K562 (cell line): ENCODE results near the gene FBXO27. TPM values are rescaled to one million over a fixed set of nuclear protein-coding genes. Genes with fewer than 3 reads are reported as not detected.

Experiments
- BACH1 ChIP-seq: fragments of 200-800 bp; sonication (Bioruptor generic); IDR thresholded peaks from 2 replicates; pipeline ENCODE4 v1.6.1; 2016; ENCODE audit warnings: missing genetic modification characterization, missing compliant biosample characterization
- HDAC2 ChIP-seq: fragments of 450-650 bp; IDR thresholded peaks from 2 replicates; pipeline ENCODE4 v1.6.1; 2016; ENCODE audit warnings: mild to moderate bottlenecking
- HNRNPK ChIP-seq: fragments of 200-400 bp; formaldehyde crosslinking; IDR thresholded peaks from one replicate; pipeline ENCODE4 v1.6.1; 2018; ENCODE audit warnings: mild to moderate bottlenecking, low read depth, low read length; ENCODE audit not compliant: poor library complexity, severe bottlenecking
- MXI1 ChIP-seq: IDR thresholded peaks from 2 replicates; pipeline ENCODE4 v1.6.1; 2011; ENCODE audit warnings: low read depth, mild to moderate bottlenecking, improper control_type of control experiment, low read length
- NELFE ChIP-seq: IDR thresholded peaks from 2 replicates; pipeline ENCODE4 v1.6.1; 2011; ENCODE audit warnings: mild to moderate bottlenecking; ENCODE audit not compliant: insufficient read depth, insufficient read length
- PTTG1 ChIP-seq: fragments of 450-650 bp; IDR thresholded peaks from 2 replicates; pipeline ENCODE4 v1.6.1; 2016; ENCODE audit warnings: low read depth, mild to moderate bottlenecking, missing genetic modification characterization, missing compliant biosample characterization
- RCOR1 ChIP-seq, 2 experiments: IDR thresholded peaks; 2 replicates each; pipeline ENCODE4 v1.6.1; 2012; ENCODE audit warnings: low read depth in 2 of 2, low read length in 2 of 2, borderline replicate concordance in 1 of 2, improper control_type of control experiment in 1 of 2
- SLC30A9 ChIP-seq: fragments of 250-450 bp; sonication (Bioruptor Pico); IDR thresholded peaks from 2 replicates; pipeline ENCODE4 v1.8.0; 2022; ENCODE audit warnings: mild to moderate bottlenecking, moderate library complexity
- TCF7 ChIP-seq: sonication (generic); IDR thresholded peaks from 2 replicates; pipeline ENCODE4 v1.6.1; 2016; ENCODE audit warnings: antibody characterized with exemption, borderline replicate concordance
- ZNF347 ChIP-seq: fragments of 450-650 bp; formaldehyde crosslinking; IDR thresholded peaks from 2 replicates; pipeline ENCODE4 v1.4.0; 2020; ENCODE audit warnings: low read depth, mild to moderate bottlenecking, moderate library complexity
- ZNF644 ChIP-seq: fragments of 200-800 bp; sonication (Bioruptor generic); IDR thresholded peaks from 2 replicates; pipeline ENCODE4 v1.6.1; 2016; ENCODE audit warnings: low read depth, missing genetic modification characterization, missing compliant biosample characterization
- polyA plus RNA-seq, 8 experiments: library from polyadenylated mRNA; depleted of rRNA in 4 of 8; stranded (reverse) in 5 of 8; unstranded in 3 of 8; fragments of >200 nt; fragmentation: Nextera tagmentation in 2 of 8; fragmentation: Illumina TruSeq in 1 of 8; extraction: Ambion mirVana in 2 of 8; extraction: Trizol in 1 of 8; gene quantifications; 2 replicates each; pipeline versions ENCODE4 v1.2.1 to v1.2.3, GENCODE V29; 2011 to 2014; ENCODE audit warnings: inconsistent platforms in 1 of 8, missing spikeins in 1 of 8
- total RNA-seq, 7 experiments: library from RNA; depleted of rRNA in 6 of 7; stranded (reverse); fragments of >200 nt in 6 of 7; fragmentation: Illumina TruSeq in 2 of 7; extraction: Trizol in 2 of 7; gene quantifications; 2 replicates each; pipeline versions ENCODE4 v1.2.1 to v1.2.3, GENCODE V29; 2011 to 2021; ENCODE audit warnings: low replicate concordance in 1 of 7
- TF ChIP-seq, protein P1 (sequence below): sonication (generic); formaldehyde crosslinking; IDR thresholded peaks from 2 replicates; pipeline ENCODE4 v1.8.1; 2023; ENCODE audit warnings: mild to moderate bottlenecking, missing genetic modification reagents
- TF ChIP-seq, protein P2 (sequence below): fragments of 450-650 bp; IDR thresholded peaks from 2 replicates; pipeline ENCODE4 v1.6.1; 2018; ENCODE audit not compliant: partially characterized antibody
- TF ChIP-seq, protein P3 (sequence below), 2 experiments: fragments of 450-650 bp; formaldehyde crosslinking in 1 of 2; IDR thresholded peaks; 2 replicates each; pipeline versions ENCODE4 v1.4.0 to v1.6.1; 2014 to 2020; ENCODE audit warnings: mild to moderate bottlenecking in 2 of 2, borderline replicate concordance in 1 of 2, low read depth in 1 of 2

FBXO27 gene
- total and polyA plus RNA-seq, 9 of the 15 experiments (the other 6 are each of a cell fraction or from before 2014, with no cell fraction given): 1.8 to 11.0 (median 6.3) TPM

DNA sequence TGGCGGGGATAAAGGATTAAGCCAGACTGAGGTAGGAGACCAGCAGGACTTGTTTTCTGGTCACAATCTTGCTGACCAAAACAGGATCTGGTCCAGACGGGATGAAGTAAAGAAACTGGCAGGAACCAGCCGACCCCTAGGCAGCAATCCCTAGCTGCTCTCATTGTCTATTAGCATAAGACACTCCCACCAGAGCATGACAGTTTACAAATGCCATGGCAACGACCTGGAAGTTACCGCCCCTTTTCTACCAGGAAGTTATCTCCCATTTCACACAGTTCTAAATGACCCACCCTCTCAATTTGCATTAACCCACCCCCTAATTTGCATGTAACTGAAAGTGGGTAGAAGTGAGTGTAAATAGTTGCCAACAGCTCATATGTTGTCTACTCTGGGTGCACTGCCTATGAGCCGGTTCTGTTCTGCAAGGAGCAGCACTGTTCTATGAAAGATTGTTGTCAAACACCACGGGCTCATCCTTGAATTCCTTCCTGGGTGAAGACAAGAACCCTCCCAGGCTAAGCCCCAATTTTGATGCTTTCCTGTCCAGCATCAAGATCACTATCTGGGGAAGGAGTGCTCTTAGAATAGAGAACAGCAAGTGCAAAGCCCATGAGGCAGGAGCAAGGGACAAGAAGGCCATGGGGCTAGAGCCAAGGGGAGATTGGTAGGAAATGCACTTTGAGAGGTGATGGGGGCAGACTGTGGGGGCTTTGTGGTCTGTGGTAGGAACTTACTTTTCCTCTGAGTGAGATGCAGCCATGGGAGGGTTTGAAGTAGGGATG, 13.9 kb upstream of the FBXO27 start (continued):
- TF ChIP-seq, protein P1, sequence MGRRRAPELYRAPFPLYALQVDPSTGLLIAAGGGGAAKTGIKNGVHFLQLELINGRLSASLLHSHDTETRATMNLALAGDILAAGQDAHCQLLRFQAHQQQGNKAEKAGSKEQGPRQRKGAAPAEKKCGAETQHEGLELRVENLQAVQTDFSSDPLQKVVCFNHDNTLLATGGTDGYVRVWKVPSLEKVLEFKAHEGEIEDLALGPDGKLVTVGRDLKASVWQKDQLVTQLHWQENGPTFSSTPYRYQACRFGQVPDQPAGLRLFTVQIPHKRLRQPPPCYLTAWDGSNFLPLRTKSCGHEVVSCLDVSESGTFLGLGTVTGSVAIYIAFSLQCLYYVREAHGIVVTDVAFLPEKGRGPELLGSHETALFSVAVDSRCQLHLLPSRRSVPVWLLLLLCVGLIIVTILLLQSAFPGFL (CRISPR knock-in tag): no peak
- TF ChIP-seq ZNF644 (tag) (no peak), RCOR1 (IDR thresholded peaks at IDR 0.05; ENCODE audit: borderline replicate concordance in 1 of 2, low read depth in 2 of 2, low read length in 2 of 2) (peak in 1 of 2 experiments; percentile 16; a peak in 2 of 4 replicates), ZNF347 (CRISPR knock-in tag) (no peak), HNRNPK (no peak), SLC30A9 (CRISPR knock-in tag) (no peak), BACH1 (tag) (no peak), TCF7 (no peak), HDAC2 (peak; percentile 35; the same call in 1 of the 2 replicates), NELFE (no peak), MXI1 (peak; percentile 96), PTTG1 (no peak)
- TF ChIP-seq, protein P2, sequence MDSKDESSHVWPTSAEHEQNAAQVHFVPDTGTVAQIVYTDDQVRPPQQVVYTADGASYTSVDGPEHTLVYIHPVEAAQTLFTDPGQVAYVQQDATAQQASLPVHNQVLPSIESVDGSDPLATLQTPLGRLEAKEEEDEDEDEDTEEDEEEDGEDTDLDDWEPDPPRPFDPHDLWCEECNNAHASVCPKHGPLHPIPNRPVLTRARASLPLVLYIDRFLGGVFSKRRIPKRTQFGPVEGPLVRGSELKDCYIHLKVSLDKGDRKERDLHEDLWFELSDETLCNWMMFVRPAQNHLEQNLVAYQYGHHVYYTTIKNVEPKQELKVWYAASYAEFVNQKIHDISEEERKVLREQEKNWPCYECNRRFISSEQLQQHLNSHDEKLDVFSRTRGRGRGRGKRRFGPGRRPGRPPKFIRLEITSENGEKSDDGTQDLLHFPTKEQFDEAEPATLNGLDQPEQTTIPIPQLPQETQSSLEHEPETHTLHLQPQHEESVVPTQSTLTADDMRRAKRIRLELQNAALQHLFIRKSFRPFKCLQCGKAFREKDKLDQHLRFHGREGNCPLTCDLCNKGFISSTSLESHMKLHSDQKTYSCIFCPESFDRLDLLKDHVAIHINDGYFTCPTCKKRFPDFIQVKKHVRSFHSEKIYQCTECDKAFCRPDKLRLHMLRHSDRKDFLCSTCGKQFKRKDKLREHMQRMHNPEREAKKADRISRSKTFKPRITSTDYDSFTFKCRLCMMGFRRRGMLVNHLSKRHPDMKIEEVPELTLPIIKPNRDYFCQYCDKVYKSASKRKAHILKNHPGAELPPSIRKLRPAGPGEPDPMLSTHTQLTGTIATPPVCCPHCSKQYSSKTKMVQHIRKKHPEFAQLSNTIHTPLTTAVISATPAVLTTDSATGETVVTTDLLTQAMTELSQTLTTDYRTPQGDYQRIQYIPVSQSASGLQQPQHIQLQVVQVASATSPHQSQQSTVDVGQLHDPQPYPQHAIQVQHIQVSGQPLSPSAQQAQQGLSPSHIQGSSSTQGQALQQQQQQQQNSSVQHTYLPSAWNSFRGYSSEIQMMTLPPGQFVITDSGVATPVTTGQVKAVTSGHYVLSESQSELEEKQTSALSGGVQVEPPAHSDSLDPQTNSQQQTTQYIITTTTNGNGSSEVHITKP: peak; percentile 81
- TF ChIP-seq, protein P3, sequence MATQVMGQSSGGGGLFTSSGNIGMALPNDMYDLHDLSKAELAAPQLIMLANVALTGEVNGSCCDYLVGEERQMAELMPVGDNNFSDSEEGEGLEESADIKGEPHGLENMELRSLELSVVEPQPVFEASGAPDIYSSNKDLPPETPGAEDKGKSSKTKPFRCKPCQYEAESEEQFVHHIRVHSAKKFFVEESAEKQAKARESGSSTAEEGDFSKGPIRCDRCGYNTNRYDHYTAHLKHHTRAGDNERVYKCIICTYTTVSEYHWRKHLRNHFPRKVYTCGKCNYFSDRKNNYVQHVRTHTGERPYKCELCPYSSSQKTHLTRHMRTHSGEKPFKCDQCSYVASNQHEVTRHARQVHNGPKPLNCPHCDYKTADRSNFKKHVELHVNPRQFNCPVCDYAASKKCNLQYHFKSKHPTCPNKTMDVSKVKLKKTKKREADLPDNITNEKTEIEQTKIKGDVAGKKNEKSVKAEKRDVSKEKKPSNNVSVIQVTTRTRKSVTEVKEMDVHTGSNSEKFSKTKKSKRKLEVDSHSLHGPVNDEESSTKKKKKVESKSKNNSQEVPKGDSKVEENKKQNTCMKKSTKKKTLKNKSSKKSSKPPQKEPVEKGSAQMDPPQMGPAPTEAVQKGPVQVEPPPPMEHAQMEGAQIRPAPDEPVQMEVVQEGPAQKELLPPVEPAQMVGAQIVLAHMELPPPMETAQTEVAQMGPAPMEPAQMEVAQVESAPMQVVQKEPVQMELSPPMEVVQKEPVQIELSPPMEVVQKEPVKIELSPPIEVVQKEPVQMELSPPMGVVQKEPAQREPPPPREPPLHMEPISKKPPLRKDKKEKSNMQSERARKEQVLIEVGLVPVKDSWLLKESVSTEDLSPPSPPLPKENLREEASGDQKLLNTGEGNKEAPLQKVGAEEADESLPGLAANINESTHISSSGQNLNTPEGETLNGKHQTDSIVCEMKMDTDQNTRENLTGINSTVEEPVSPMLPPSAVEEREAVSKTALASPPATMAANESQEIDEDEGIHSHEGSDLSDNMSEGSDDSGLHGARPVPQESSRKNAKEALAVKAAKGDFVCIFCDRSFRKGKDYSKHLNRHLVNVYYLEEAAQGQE (IDR thresholded peaks at IDR 0.05; ENCODE audit: borderline replicate concordance): peak; percentile 89
- TF ChIP-seq, protein P3 (CRISPR knock-in tag; IDR thresholded peaks at IDR 0.05; ENCODE audit: low read depth): no peak
